Measurements from ENCODE around the gene PTK6.
A peak's percentile ranks its signal among the peaks of the same experiment; 100 is the strongest.
"Not testable (repeated sequence)": the region's sequence is repeated elsewhere in the genome, so short reads cannot be mapped to it uniquely, and the experiment has no call there.

The PTK6 gene

GRCh38 chr20:63568986-63569949 lies 32.1 kb upstream of the PTK6 start:
- DNase-seq = no peak

- DNase-seq = no peak
Observed at GRCh38 chr20:63568170-63568981, 31.2 kb upstream of the PTK6 start.

DNA sequence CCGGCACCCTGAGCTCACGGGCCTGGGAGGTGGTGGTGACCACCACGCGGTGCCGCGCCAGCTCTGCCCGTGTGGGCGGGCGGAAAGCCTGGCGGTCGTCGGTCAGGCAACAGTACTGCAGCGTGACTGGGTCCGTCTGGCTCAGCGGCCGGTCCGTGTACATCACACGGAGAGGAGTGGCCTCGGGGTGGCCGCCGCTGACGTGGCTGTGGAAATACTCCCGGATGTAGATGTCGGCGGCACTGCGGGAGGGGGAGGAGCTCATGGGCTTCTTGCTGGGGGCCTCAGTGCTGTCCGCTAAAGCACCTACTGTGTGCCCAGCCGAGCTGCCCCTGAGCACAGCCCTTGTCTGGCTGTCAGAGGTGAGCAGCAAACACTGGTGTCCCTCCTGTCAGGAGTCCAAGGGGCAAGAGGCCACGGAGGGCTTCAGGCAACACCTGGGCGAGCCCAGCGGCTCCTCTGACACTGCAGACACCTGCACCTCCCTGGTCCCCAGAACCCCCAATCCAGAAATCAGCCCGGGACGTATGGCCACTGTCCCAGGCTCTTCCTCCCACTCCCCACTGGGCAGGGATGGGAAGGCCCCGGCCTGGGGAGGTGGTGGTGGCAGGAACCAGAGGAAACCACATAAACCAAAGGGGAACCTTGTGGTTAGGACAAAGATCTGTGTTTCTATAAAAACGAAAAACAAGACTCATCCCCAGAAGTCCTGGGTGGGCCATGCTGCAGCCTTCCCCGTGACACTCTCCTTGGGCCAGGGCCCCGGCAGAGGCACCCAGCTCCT lies 30.4 kb upstream of the PTK6 start:
- peak; percentile 66 for DNase-seq

GRCh38 chr20:63567136-63567385 lies 29.9 kb upstream of the PTK6 start:
- DNase-seq = no peak

GRCh38 chr20:63566395-63567135 lies 29.4 kb upstream of the PTK6 start:
- no peak for DNase-seq

DNA sequence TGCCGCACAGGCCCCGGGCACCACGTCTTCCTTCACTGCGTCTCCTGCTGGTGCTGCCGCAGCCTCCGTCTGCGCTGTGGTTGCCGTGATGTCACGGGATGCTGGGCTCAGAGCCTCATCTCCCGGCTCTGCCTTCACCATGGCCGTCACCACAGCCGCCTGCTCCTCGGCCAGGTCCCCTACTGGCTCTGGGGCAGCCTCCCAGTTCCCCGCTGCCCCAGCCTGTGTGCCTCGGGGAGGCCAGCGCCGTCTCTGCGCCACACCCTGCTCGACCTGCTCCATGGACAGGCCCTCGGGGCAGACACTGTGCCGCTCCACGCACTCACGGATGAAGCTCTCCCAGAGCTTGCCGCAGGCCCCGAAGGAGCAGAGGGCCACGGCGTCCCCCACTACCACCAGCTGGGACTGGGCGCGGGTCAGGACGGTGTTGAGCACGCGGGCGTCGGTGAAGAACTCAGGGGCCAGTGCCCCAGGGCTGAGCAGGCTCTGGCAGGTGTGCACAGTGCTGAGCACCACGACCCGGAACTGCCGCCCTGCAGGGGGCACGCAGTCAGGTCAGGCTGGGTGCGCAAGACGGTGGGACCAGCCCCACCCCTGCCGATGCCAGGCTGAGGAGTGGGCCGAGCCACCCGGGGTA lies 28.6 kb upstream of the PTK6 start:
- no peak for DNase-seq

GRCh38 chr20:63565021-63565698 lies 28.0 kb upstream of the PTK6 start:
- no peak for DNase-seq

GRCh38 chr20:63564036-63564810 lies 27.0 kb upstream of the PTK6 start:
- DNase-seq = no peak

DNA sequence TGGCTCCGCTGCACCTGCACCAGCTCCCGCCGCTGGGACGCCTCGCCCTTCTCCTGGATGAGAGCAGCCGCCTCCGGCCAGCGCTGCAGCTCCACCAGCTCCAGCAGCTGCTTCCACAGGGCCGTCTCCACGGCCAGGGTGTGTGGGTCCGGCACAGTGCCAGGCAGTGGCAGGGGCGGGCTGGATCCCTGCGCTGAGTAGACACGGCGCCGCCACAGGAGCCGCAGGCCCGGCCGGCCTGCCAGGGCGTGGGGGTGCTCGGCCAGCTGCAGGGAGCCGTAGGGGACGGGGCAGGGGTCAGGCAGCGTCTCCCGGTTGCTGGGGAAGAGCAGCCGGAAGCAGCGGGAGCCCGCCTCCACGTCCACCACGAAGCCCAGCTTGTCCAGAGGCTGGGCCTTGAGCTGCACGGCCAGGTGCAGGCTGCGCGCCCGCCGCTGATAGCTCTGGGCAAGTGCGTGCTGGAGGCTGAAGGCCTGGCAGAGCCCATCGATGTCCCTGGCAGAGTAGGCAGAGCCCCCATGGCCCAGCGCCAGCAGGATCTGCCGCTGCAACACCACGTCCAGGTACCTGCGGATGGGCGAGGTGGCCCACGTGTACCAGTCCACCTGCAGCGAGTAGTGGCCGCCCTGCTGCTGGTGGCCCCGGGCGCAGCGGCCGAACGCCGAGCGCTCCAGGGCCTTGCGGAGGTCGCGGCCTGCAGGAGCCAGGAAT lies 26.2 kb upstream of the PTK6 start:
- no peak for DNase-seq

DNA sequence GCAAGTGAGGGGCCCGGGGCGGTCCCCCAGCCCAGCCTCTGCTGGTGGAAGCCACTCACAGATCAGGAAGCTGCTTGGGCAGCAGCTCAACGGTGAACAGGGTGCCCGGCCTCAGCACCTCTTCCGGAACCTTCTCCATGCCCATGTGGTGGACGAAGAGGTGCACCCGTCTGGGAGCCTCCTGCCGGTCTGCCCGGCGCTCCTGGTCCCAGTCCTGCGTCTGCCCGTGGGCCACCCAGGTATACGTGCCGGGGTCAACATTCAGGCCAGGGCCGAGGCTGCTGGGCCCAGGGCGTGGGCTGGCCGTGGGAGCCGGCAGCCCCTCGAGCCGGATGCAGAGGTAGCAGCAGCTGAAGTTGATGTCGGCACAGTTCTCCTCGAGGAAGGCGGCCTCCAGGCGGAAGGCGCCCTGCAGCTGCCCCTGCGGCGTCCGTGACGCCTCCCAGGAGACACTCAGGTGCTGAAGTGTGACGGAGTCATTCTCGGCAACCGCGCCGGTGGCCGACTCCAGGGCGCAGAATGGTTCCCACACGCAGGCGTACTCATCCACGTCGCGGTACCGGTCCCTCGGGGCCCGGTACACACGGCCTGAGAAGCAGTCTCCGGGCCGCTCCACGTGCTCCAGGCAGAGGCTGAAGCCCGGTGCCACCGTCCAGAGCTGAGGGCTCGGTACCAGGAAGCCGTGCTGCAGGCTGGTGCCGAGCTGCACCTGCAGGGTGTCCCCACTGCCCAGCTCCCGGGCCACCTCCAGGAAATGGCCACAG lies 25.5 kb upstream of the PTK6 start:
- no peak for DNase-seq

GRCh38 chr20:63561624-63562396 lies 24.6 kb upstream of the PTK6 start:
- DNase-seq = no peak

GRCh38 chr20:63560856-63561609 lies 23.9 kb upstream of the PTK6 start:
- no peak for DNase-seq

DNA sequence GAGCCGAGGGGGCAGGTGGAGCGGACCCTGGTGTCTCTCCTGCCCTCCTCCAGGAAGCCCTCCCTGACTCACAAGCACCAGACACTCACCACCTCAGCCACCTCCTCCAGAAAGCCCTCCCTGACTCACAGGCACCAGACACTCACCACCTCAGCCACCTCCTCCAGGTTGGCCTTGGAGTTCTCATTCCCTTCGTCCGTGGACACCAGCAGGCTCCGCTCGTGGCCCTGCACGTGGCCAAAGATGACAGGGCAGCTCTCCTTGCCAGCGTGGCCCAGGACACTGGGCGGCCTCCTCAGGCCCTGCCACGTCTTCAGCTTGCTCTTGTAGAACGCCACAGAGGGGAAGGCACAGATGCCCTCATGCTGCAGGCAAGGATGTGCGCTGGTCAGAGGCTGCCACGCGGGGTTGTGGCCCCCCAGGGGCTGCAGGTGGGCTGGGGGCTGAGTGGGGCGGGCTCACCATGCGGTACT lies 23.2 kb upstream of the PTK6 start:
- no peak for DNase-seq

DNA sequence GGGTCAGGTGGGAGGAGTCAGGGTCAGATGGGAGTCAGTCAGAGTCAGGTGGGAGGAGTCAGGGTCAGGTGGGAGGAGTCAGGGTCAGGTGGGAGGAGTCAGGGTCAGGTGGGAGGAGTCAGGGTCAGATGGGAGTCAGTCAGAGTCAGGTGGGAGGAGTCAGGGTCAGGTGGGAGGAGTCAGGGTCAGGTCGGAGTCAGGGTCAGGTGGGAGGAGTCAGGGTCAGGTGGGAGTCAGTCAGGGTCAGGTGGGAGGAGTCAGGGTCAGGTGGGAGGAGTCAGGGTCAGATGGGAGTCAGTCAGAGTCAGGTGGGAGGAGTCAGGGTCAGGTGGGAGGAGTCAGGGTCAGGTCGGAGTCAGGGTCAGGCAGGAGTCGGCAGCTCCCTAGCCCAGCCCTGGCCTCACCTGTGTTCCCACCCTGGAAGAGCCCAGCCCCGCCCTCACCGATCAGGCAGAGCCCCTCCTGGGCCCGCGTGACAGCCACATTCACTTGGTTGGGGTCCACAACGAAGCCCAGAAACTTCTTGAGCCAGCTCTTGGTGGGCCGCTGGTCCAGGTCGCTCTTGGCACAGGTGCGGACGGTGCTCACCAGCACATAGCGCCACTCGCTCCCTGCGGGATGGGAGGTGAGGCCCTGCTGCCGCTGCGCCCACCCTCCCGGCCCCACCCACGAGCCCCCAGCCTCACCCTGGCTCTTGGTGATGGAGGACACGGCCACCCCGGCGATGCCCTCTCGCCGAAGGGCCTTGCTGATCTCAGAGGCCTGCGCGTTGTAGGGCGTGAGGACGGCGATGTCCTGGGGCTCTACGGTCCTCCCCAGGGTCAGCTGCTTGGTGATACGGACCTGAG lies 22.5 kb upstream of the PTK6 start:
- DNase-seq = not testable (repeated sequence)

- DNase-seq = no peak
Observed at GRCh38 chr20:63558804-63559484, 21.8 kb upstream of the PTK6 start.

GRCh38 chr20:63557481-63557891 lies 20.3 kb upstream of the PTK6 start:
- no peak for DNase-seq

All from activated CD4-positive, CD25-positive, alpha-beta regulatory T cell treated with anti-CD3 and anti-CD28 coated beads, Interleukin-2, amount 50 U/mL, for 72 hours (primary cell).